Keratinocyte (primary cell): ENCODE data around the gene ALG14.

Source experiments
- EZH2 ChIP-seq: IDR thresholded peaks from one replicate; pipeline ENCODE4 v1.6.1; 2012; ENCODE audit warnings: inconsistent platforms, mild to moderate bottlenecking, low read length, moderate library complexity
- TF ChIP-seq, protein P1 (sequence below), 3 experiments: IDR thresholded peaks in 1 of 3; conservative IDR thresholded peaks in 1 of 3; optimal IDR thresholded peaks in 1 of 3; 2 replicates in 2 of 3; 3 replicates in 1 of 3; pipeline versions ENCODE3 to v1.5.1; 2011; ENCODE audit warnings: low read length in 3 of 3, mild to moderate bottlenecking in 3 of 3, moderate library complexity in 2 of 3, control low read depth in 1 of 3, inconsistent platforms in 1 of 3; ENCODE audit not compliant: insufficient read depth in 2 of 3; ENCODE audit errors: extremely low read depth in 1 of 3

DNA sequence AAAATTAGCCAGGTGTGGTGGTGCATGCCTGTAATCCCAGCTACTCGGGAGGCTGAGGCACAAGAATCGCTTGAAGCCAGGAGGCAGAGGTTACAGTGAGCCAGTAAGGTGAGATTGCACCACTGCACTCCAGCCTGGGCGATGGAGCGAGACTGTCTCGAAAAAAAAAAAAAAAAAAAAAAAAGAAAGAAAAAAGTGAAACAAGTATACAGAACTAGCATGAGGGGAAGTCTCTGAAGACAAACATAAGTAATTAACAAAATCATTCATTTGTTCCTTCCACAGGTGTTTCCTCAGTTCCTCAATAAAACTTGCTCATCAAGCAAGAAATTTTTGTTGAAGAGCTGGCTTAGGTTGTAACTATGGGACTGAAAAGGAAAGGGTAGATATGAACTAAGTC lies 93.6 kb downstream of the ALG14 start:
- no peak for TF ChIP-seq EZH2
- TF ChIP-seq, protein P1, sequence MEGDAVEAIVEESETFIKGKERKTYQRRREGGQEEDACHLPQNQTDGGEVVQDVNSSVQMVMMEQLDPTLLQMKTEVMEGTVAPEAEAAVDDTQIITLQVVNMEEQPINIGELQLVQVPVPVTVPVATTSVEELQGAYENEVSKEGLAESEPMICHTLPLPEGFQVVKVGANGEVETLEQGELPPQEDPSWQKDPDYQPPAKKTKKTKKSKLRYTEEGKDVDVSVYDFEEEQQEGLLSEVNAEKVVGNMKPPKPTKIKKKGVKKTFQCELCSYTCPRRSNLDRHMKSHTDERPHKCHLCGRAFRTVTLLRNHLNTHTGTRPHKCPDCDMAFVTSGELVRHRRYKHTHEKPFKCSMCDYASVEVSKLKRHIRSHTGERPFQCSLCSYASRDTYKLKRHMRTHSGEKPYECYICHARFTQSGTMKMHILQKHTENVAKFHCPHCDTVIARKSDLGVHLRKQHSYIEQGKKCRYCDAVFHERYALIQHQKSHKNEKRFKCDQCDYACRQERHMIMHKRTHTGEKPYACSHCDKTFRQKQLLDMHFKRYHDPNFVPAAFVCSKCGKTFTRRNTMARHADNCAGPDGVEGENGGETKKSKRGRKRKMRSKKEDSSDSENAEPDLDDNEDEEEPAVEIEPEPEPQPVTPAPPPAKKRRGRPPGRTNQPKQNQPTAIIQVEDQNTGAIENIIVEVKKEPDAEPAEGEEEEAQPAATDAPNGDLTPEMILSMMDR (optimal IDR thresholded peaks at IDR 0.05 in 1 of 3, IDR thresholded peaks at IDR 0.05 in 1 of 3, conservative IDR thresholded peaks at IDR 0.05 in 1 of 3; ENCODE audit: extremely low read depth in 1 of 3, insufficient read depth in 2 of 3, low read length in 3 of 3): no peak
